PFSK-1 (cell line): Measurements from ENCODE around the gene MRPL39.

ENCODE experiments used
- FOXP2 ChIP-seq: optimal IDR thresholded peaks from 2 replicates; pipeline ENCODE3; 2011; ENCODE audit warnings: borderline replicate concordance, control low read depth, inconsistent platforms; ENCODE audit not compliant: insufficient read depth; ENCODE audit errors: extremely low read length, extremely low read depth
- POLR2AphosphoS5 ChIP-seq: IDR thresholded peaks from 2 replicates; pipeline ENCODE4 v1.6.1; 2012; ENCODE audit warnings: low read depth, mild to moderate bottlenecking, control low read depth, low read length, moderate library complexity
- SIN3A ChIP-seq: IDR thresholded peaks from 2 replicates; pipeline ENCODE4 v1.6.1; 2012; ENCODE audit warnings: mild to moderate bottlenecking, low read length, moderate library complexity, borderline replicate concordance; ENCODE audit not compliant: insufficient read depth
- TAF1 ChIP-seq: IDR thresholded peaks from 2 replicates; pipeline ENCODE4 v1.6.1; 2012; ENCODE audit warnings: low read length, control low read depth, borderline replicate concordance; ENCODE audit not compliant: insufficient read depth
- TF ChIP-seq, protein P1 (sequence below), 2 experiments: IDR thresholded peaks; 2 replicates each; pipeline versions ENCODE4 v1.6.1 to v1.8.0; 2011 to 2012; ENCODE audit warnings: low read depth in 2 of 2, low read length in 2 of 2, control low read depth in 1 of 2, inconsistent platforms in 1 of 2, mild to moderate bottlenecking in 1 of 2, moderate library complexity in 1 of 2; ENCODE audit not compliant: insufficient read depth in 1 of 2

DNA sequence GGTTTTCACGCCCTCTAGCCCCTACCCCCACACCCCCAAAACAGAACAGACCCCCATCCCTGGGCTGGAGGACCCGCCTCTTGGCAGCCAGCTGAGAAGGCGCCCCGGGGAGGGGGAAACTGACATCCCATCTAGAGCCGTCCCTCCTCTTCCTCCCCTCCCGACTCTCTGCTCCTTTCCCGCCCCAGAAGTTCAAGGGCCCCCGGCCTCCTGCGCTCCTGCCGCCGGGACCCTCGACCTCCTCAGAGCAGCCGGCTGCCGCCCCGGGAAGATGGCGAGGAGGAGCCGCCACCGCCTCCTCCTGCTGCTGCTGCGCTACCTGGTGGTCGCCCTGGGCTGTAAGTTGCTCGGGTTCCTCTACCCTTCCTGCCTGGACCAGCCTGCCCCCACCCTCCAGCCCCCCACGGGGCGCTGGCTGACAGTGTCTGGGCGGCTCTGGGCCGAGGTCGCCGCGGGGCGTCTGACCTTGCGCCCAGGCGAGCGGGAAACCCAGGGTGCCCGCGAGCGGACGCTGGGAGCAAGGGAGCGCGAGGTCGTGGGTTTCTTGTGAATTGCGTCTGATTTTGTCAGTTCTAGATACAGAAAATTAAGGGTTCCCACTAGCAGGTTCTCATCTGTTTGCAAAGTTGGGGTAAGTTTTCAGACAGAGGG, 32.4 kb upstream of the MRPL39 start:
- TF ChIP-seq POLR2AphosphoS5 (no peak), TAF1 (no peak), FOXP2 (no peak), SIN3A (no peak)
- TF ChIP-seq, protein P1, sequence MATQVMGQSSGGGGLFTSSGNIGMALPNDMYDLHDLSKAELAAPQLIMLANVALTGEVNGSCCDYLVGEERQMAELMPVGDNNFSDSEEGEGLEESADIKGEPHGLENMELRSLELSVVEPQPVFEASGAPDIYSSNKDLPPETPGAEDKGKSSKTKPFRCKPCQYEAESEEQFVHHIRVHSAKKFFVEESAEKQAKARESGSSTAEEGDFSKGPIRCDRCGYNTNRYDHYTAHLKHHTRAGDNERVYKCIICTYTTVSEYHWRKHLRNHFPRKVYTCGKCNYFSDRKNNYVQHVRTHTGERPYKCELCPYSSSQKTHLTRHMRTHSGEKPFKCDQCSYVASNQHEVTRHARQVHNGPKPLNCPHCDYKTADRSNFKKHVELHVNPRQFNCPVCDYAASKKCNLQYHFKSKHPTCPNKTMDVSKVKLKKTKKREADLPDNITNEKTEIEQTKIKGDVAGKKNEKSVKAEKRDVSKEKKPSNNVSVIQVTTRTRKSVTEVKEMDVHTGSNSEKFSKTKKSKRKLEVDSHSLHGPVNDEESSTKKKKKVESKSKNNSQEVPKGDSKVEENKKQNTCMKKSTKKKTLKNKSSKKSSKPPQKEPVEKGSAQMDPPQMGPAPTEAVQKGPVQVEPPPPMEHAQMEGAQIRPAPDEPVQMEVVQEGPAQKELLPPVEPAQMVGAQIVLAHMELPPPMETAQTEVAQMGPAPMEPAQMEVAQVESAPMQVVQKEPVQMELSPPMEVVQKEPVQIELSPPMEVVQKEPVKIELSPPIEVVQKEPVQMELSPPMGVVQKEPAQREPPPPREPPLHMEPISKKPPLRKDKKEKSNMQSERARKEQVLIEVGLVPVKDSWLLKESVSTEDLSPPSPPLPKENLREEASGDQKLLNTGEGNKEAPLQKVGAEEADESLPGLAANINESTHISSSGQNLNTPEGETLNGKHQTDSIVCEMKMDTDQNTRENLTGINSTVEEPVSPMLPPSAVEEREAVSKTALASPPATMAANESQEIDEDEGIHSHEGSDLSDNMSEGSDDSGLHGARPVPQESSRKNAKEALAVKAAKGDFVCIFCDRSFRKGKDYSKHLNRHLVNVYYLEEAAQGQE (IDR thresholded peaks at IDR 0.05; ENCODE audit: insufficient read depth in 1 of 2, low read depth in 2 of 2, low read length in 2 of 2): no peak
